Gastrocnemius medialis (tissue), 4 donors: ENCODE data around the gene SNRPB. TPM values are rescaled to one million over a fixed set of nuclear protein-coding genes. Genes with fewer than 3 reads are reported as not detected.
A peak's percentile ranks its signal among the peaks of the same experiment; 100 is the strongest.

Source experiments
- ATAC-seq, 2 donors: fragments of 150-250 bp; one replicate each; pipeline ENCODE4 v1.9.1; 2016
- DNase-seq, 2 donors: peaks; one replicate each; pipeline ENCODE4 v3.0.0-alpha.2; 2019
- H3K27ac ChIP-seq, 4 donors: fragments of 200-600 bp; sonication (generic); 1 replicate in 1 of 4; 2 replicates in 3 of 4; pipeline ENCODE4 v1.5.1; 2016 to 2018; ENCODE audit warnings: mild to moderate bottlenecking in 2 of 4, moderate library complexity in 1 of 4
- H3K27me3 ChIP-seq, 3 donors: fragments of 200-600 bp; sonication (generic) in 2 of 3; 1 replicate in 1 of 3; 2 replicates in 2 of 3; pipeline versions ENCODE4 v1.5.1 to v1.6.0; 2016 to 2019; ENCODE audit warnings: mild to moderate bottlenecking in 1 of 3, moderate library complexity in 1 of 3
- H3K36me3 ChIP-seq, 2 donors: fragments of 200-600 bp; sonication (generic) in 1 of 2; one replicate each; pipeline ENCODE4 v1.5.1; 2017 to 2018
- H3K4me1 ChIP-seq, 2 donors: fragments of 200-600 bp; sonication (generic) in 1 of 2; one replicate each; pipeline ENCODE4 v1.5.1; 2016 to 2017; ENCODE audit warnings: mild to moderate bottlenecking in 2 of 2
- H3K4me3 ChIP-seq, 4 donors: fragments of 200-600 bp; sonication (generic) in 3 of 4; 1 replicate in 1 of 4; 2 replicates in 3 of 4; pipeline ENCODE4 v1.5.1; 2016 to 2019; ENCODE audit warnings: mild to moderate bottlenecking in 2 of 4
- H3K9me3 ChIP-seq, 3 donors: fragments of 200-600 bp; sonication (generic) in 2 of 3; 1 replicate in 1 of 3; 2 replicates in 2 of 3; pipeline ENCODE4 v1.5.1; 2016 to 2019
- CTCF ChIP-seq, 5 experiments: fragments of 450-650 bp in 3 of 5; fragments of 200-600 bp in 2 of 5; sonication (generic) in 2 of 5; IDR thresholded peaks in 4 of 5; conservative IDR thresholded peaks in 1 of 5; 1 replicate in 4 of 5; 2 replicates in 1 of 5; pipeline ENCODE4 v1.5.1; 2016 to 2019; ENCODE audit warnings: antibody characterized with exemption in 5 of 5, mild to moderate bottlenecking in 3 of 5, moderate library complexity in 3 of 5
- POLR2A ChIP-seq, 2 donors: fragments of 450-650 bp; IDR thresholded peaks; one replicate each; pipeline ENCODE4 v1.6.1; 2017; ENCODE audit warnings: antibody characterized with exemption in 2 of 2, mild to moderate bottlenecking in 2 of 2, moderate library complexity in 2 of 2
- in situ Hi-C, 4 donors: fragments of 200-750 bp; cut with MboI; loops; one replicate each; pipeline versions ENCODE4 v1.15.0 to v1.8.0; 2017; ENCODE audit warnings: low sequenced_read_pairs in 4 of 4
- intact Hi-C: fragments of 100-400 bp; cut with DNase I; formaldehyde crosslinking; loops from one replicate; pipeline ENCODE4 v1.15.1; 2023; ENCODE audit warnings: low total_unique reads
- total RNA-seq, 4 donors: library from RNA; depleted of rRNA; stranded (reverse); fragments of >200 nt; gene quantifications; one replicate each; pipeline versions ENCODE4 v1.1.0 to v1.2.3, GENCODE V29; 2016

SNRPB gene
- 100 to 1,000 TPM; 131 to 209 (median 190) TPM for total RNA-seq

GRCh38 chr20:2470423-2471193, at the start of gene SNRPB:
Gene SNRPB, minus strand, starts transcription at chr20:2470789. Its CDS starts 99 bp downstream, at chr20:2470690.
- H3K4me1 ChIP-seq = peaks cover 12 to 15% of the 10 kb centered on the region in 2 donors
- H3K27me3 ChIP-seq = no peaks in the 10 kb centered on the region
- intact Hi-C loops = loop anchor here (1.0 to 5.0 kb wide), 6 partner anchors 38 to 1352 kb away; partner anchors contain the start of genes DNAAF9, NOP56, NSFL1C and PSMF1
- ATAC-seq = peak; percentile 98 to 99
- peaks cover 4 to 21% of the 10 kb centered on the region in 2 donors for H3K36me3 ChIP-seq
- H3K4me3 ChIP-seq = peak within 1 kb of the TSS; percentile 77 to 95 (median 84)
- H3K9me3 ChIP-seq = no peaks in the 10 kb centered on the region
- DNase-seq = peak; percentile 96 to 97
- peak within 1 kb of the TSS; percentile 86 to 95 (median 88) for H3K27ac ChIP-seq
- TF ChIP-seq CTCF (IDR thresholded peaks at IDR 0.05 in 4 of 5, conservative IDR thresholded peaks at IDR 0.05 in 1 of 5) = no peak
- TF ChIP-seq POLR2A (IDR thresholded peaks at IDR 0.05) = peak; percentile 86 to 96
- in situ Hi-C loops = loop anchor here in 1 of 4 donors (25.0 kb wide), 1 partner anchor 1358 kb away; the partner anchor contains the start of gene PSMF1

- no peak for ATAC-seq
- TF ChIP-seq POLR2A (IDR thresholded peaks at IDR 0.05) (no peak), CTCF (IDR thresholded peaks at IDR 0.05 in 4 of 5, conservative IDR thresholded peaks at IDR 0.05 in 1 of 5) (no peak)
- no peak overlapping the region for H3K4me3 ChIP-seq
- H3K4me1 ChIP-seq = peaks cover 0 to 5% of the 10 kb centered on the region in 2 donors
- H3K27me3 ChIP-seq = peaks cover 0 to 4% (median 0%) of the 10 kb centered on the region in 3 donors
- no peaks in the 10 kb centered on the region for H3K9me3 ChIP-seq
- in situ Hi-C loops = loop anchor here in 1 of 4 donors (10.0 kb wide), 1 partner anchor 136 kb away; the partner anchor contains the start of gene NOP56
- no peaks in the 10 kb centered on the region for H3K36me3 ChIP-seq
- no peak for DNase-seq
- intact Hi-C loops = no loop called here
- no peak overlapping the region for H3K27ac ChIP-seq
Observed at GRCh38 chr20:2519115-2519809, 48.7 kb upstream of the SNRPB start.

GRCh38 chr20:2518558-2518957, 48.0 kb upstream of the SNRPB start:
- no peak overlapping the region for H3K4me3 ChIP-seq
- no peak overlapping the region for H3K27ac ChIP-seq
- no peaks in the 10 kb centered on the region for H3K4me1 ChIP-seq
- TF ChIP-seq POLR2A (IDR thresholded peaks at IDR 0.05) = no peak
- TF ChIP-seq CTCF (IDR thresholded peaks at IDR 0.05 in 4 of 5, conservative IDR thresholded peaks at IDR 0.05 in 1 of 5) = no peak
- in situ Hi-C loops (loop anchor here in 1 of 4 donors (10.0 kb wide), 1 partner anchor 136 kb away; the partner anchor contains the start of gene NOP56), intact Hi-C loops (no loop called here)
- DNase-seq = no peak
- H3K36me3 ChIP-seq = no peaks in the 10 kb centered on the region
- H3K9me3 ChIP-seq = no peaks in the 10 kb centered on the region
- ATAC-seq = no peak
- H3K27me3 ChIP-seq = peaks cover 0 to 4% (median 0%) of the 10 kb centered on the region in 3 donors

- DNase-seq (no peak), ATAC-seq (no peak)
- Histone ChIP-seq H3K9me3 (no peaks in the 10 kb centered on the region), H3K4me3 (no peak overlapping the region), H3K27me3 (peaks cover 0 to 2% (median 0%) of the 10 kb centered on the region in 3 donors), H3K36me3 (no peaks in the 10 kb centered on the region), H3K4me1 (no peaks in the 10 kb centered on the region), H3K27ac (no peak overlapping the region)
- in situ Hi-C loops (loop anchor here in 1 of 4 donors (10.0 kb wide), 1 partner anchor 137 kb away; the partner anchor contains the start of gene NOP56), intact Hi-C loops (no loop called here)
- TF ChIP-seq POLR2A (IDR thresholded peaks at IDR 0.05) (no peak), CTCF (IDR thresholded peaks at IDR 0.05 in 4 of 5, conservative IDR thresholded peaks at IDR 0.05 in 1 of 5) (no peak)
Observed at GRCh38 chr20:2518096-2518495, 47.5 kb upstream of the SNRPB start.
